KOPT-K1 (cell line): ENCODE measurements around the gene MED9.
A peak's percentile ranks its signal among the peaks of the same experiment; 100 is the strongest.
"Not testable (repeated sequence)": the region's sequence is repeated elsewhere in the genome, so short reads cannot be mapped to it uniquely, and the experiment has no call there.

Experiments
- H3K27ac ChIP-seq: fragments of 200-600 bp; sonication (generic); 2 replicates; pipeline ENCODE4 v1.5.1; 2016; ENCODE audit warnings: antibody characterized with exemption, mild to moderate bottlenecking, low read depth, low read length; ENCODE audit not compliant: poor library complexity, severe bottlenecking
- H3K36me3 ChIP-seq: fragments of 200-600 bp; sonication (generic); 2 replicates; pipeline ENCODE4 v1.5.1; 2017; ENCODE audit warnings: antibody characterized with exemption, mild to moderate bottlenecking, low read length, moderate library complexity; ENCODE audit not compliant: insufficient read depth
- H3K9me3 ChIP-seq: fragments of 200-600 bp; sonication (generic); 2 replicates; pipeline ENCODE4 v1.5.1; 2017; ENCODE audit warnings: antibody characterized with exemption, low read length, mild to moderate bottlenecking; ENCODE audit not compliant: insufficient read depth, poor library complexity, severe bottlenecking

MED9 gene

DNA sequence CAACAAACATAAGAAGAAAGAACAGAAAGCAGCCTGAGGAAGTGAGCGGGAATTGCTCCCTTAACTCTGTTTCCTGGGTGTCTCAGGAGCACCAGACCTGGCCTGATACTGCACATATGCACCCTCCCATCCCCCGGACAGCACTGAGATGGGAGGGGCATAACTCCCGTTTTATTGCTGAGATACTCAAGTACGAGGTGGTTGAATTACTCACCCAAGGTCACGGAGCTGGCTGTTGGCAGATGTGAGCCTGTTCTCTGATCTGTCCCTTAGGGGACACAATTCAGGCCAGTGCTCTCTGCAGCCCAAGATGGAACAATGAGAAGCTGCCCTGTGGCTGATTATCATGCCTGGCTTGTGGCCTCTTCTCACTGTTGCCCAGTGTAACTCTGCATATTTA lies 9.1 kb upstream of the MED9 start:
- Histone ChIP-seq H3K36me3 (no peaks in the 10 kb centered on the region), H3K27ac (no peak overlapping the region), H3K9me3 (no peaks in the 10 kb centered on the region)

DNA sequence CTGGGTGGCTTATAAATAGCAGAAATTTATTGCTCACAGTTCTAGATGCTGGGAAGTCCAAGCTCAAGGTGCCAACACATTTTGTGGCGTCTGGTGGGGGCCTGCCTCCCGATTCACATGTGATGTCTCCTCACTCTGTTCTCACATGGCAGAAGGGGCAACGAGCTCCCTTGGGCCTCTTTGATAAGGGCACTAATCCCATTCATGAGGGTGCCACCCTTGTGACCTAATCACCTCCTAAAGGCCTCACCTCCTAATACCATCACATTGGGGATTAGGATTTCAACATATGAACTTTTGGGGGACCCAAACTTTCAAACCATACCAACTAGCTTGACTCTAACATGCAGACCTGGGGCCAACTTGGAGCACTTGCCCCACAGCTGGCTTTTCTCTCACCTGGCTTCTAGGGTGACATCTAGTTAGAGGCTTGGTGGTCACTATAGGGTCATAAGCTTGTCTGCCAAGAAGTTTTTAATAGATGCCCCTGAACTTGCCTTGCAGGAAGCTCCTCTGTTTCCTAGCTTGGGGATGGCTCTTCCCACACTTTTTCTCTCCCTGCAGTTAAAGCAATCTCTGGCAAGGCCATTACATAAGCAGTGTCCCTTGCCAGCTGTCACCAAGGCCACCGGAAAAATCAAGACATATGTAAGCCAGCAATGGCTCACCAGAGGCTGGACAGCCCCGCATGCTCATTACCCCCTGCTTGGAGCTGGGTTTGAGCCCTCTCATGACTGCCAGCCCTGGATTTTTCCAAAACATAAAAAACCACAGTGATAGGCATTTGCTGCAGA lies 8.4 kb upstream of the MED9 start:
- Histone ChIP-seq H3K27ac (no peak overlapping the region), H3K36me3 (no peaks in the 10 kb centered on the region), H3K9me3 (no peaks in the 10 kb centered on the region)

DNA sequence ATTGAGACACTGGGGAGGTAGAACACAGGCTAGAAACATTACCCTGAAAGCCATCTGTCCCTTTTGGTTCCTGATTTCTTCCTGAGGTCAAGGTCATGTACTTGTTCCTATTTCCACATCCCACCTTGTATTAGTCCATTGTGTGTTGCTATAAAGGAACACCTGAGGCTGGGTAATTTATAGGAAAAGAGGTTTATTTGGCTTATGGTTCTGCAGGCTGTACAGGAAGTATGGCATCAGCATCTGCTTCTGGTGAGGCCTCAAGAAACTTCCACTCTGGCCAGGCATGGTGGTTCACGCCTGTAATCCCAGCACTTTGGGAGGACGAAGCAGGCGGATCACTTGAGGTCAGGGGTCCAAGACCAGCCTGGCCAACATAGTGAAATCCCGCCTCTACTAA lies 7.4 kb upstream of the MED9 start:
- no peaks in the 10 kb centered on the region for H3K36me3 ChIP-seq

DNA sequence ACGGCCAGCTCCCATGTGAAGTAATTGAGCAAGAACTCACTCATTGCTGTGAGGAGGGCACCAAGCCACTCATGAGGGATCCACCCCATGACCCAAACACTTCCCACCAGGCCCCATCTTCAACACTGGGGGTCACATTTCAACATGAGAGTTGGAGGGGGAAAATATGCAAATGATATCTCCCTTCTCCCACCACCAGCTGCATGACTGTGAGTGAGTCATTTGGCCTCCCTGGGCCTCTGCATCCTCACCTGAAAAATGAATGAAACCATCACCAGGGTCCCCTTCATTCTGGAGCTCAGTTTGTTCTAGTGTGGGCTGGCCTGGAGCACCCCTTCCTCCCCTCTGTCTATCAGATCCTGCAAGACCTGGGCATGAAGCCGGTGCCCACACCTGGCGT lies 6.8 kb upstream of the MED9 start:
- no peaks in the 10 kb centered on the region for H3K36me3 ChIP-seq
- H3K9me3 ChIP-seq = no peaks in the 10 kb centered on the region
- no peak overlapping the region for H3K27ac ChIP-seq

More for the DNA sequence above, 7.4 kb upstream of the MED9 start:
- H3K27ac ChIP-seq = no peak overlapping the region
- H3K9me3 ChIP-seq = no peaks in the 10 kb centered on the region

DNA sequence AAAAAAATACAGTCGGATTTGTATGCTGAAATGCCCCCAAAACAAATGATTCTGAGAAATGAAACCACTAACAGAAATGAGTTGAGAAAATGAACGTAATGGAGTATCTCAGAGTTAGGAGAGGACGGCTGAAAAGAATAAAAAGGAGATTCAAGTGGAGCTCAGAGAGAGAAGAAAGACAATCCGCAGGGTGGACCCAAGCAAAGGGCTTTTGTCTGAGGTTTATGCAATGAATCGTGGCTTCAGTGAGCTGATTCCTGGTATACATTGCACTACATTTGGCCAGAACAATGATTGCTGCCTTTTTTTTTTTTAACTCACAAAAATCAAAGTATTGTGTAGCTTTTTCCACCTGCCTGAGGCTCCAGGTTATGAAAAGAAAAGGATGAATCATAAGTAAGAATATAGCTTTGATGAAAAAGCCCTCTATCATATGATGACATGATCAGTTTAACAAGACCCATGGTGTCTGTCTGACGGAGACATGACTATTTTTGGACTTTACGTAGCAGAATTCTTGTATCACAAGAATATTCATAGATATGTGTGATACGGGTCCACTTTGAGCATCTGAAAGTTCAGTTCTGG lies 4.4 kb upstream of the MED9 start:
- H3K27ac ChIP-seq = no peak overlapping the region
- no peaks in the 10 kb centered on the region for H3K36me3 ChIP-seq
- no peaks in the 10 kb centered on the region for H3K9me3 ChIP-seq

DNA sequence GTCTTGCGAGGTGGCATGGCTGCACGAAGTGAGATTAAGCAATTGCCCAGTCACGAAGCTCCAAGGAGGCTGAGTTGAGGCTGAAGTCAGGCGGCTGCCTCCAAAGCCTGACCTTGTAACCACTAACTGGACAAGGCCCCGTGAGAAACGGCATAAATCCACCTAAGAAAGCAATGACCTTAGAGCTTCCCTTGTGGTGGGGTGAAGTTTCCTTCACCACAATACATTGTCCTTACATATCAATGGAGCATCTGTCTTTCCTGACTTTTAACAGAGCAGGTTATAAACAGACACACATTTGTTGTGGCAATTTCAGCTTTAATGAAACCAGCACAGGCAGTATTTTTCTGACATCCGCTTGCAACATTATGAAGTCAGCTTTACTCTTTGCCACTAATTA lies 2.5 kb upstream of the MED9 start:
- no peaks in the 10 kb centered on the region for H3K9me3 ChIP-seq
- H3K36me3 ChIP-seq = peaks cover 5% of the 10 kb centered on the region; the same call in 1 of the 2 replicates
- H3K27ac ChIP-seq = no peak overlapping the region

DNA sequence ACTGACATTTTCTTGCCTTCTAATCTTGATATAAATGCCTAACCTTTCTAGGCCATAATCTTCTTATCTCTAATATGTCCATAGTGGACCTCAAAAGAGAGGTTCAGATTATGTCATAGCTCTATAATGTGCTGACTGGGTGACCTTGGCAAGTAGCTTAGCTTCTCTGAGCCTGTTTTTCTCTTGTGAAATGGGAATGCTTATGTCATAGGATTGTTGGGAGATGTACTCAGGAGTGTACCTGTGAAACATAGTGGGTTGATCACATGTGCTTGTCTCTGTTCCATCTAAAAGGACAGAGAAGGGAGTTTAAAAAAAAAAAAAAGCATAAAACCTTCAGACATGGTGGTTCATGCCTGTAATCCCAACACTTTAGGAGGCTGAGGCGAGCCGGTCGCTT lies 2.4 kb downstream of the MED9 start:
- Histone ChIP-seq H3K36me3 (peaks cover 37% of the 10 kb centered on the region), H3K9me3 (no peaks in the 10 kb centered on the region), H3K27ac (no peak overlapping the region)

DNA sequence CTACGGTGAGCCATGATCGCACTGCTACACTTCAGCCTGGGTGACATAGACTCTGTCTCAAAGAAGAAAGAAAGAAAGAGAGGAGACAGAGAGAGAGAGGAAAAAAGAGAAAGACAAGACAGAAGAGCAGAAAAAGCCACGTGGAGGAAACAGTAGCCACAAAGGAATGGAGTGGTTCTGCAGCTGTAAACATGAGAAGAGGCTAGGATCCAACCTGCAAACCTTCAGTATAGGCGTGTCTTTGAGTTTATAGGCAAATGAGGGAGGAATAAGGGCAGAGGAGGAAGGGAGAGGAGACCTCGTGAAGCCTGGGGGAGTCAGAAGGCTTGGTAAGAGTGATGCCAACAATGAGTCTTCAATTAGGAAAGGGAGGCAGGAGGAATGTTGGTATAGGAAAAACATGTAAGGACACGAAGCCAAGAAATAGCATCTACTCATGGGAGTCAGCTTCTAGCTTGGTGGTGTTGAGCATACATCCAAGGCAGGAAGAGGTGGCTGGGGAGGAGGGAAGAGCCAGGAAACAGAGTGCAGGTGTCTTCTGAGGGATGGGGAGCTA lies 3.9 kb downstream of the MED9 start:
- H3K9me3 ChIP-seq = no peaks in the 10 kb centered on the region
- H3K27ac ChIP-seq = peak overlapping the region; percentile 46
- H3K36me3 ChIP-seq = peaks cover 50% of the 10 kb centered on the region

DNA sequence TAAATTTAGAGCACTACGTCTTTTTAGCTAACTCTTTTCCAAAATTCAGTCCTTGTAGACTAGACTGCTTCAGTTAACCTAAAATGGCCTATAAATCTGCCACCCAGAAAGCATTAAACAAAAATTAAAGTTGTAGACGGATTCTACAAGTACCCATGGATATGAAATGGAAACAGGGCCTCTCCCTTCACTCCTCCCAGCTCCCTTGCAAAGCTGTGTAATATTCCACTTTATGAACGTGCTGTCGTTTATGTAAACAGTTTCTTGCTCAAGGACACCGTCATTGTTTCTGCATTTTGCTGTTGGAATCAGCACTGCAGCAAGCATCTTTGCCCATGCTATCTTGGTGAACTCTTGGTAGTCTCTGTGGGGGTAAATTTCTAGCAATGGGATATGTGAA lies 5.1 kb downstream of the MED9 start:
- Histone ChIP-seq H3K36me3 (peaks cover 59% of the 10 kb centered on the region), H3K27ac (peak overlapping the region; percentile 1), H3K9me3 (no peaks in the 10 kb centered on the region)

DNA sequence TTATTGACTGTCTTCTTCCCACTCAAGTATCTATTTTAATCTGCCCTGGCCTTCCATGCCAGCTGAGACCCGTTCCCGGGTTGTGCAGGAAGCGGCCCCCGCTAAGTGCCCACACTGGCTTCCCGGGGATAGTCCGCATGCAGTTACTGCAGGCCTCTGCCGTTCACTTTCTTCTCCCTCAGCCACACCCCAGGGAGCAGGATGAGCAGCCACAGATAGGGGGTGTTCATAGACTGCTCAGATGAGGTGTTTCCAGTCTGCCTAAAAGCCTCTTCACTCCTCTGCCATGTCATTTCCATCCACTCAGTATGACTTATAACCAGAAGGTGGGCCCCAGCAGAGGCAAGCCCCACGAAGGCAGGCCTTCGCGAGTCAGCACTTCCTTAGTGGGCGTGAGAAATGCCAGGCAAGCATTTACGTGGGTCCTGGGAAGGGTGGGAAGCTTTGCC lies 7.7 kb downstream of the MED9 start:
- H3K36me3 ChIP-seq = peaks cover 76% of the 10 kb centered on the region
- no peaks in the 10 kb centered on the region for H3K9me3 ChIP-seq
- H3K27ac ChIP-seq = no peak overlapping the region

DNA sequence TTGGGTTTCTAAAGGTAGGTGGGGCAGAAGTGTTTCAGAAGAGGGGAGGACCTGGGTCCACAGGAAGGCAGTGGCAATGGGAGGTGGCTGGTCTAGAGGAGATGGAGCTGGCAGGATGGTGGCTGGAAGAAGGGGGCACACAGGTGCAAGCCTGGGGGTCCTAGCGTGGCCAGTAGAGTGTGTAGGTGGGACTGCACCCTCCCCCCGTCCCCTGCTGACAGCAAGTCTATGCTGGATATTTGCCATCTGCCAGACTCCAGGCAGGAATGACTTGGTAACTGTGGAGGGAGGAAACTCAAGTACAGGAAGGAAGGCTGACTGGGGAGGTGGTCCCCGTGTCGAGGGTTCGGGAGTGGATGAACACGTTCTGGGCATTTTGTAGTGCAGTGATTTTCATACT lies 8.6 kb downstream of the MED9 start:
- Histone ChIP-seq H3K9me3 (no peaks in the 10 kb centered on the region), H3K27ac (no peak overlapping the region), H3K36me3 (peaks cover 80% of the 10 kb centered on the region)

DNA sequence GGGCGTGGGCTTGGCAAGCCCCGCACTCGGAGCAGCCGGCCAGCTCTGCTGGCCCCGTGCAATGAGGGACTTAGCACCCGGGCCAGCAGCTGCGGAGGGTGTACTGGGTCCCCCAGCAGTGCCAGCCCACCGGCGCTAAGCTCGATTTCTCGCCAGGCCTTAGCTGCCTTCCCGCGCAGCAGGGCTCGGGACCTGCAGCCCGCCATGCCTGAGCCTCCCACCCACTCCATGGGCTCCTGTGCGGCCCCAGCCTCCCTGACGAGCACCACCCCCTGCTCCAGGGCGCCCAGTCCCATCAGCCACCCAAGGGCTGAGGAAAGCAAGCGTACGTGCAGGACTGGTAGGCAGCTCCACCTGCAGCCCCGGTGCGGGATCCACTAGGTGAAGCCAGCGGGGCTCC lies 9.6 kb downstream of the MED9 start:
- H3K9me3 ChIP-seq, H3K27ac ChIP-seq: not testable (repeated sequence)
- H3K36me3 ChIP-seq = peaks cover 88% of the 10 kb centered on the region

DNA sequence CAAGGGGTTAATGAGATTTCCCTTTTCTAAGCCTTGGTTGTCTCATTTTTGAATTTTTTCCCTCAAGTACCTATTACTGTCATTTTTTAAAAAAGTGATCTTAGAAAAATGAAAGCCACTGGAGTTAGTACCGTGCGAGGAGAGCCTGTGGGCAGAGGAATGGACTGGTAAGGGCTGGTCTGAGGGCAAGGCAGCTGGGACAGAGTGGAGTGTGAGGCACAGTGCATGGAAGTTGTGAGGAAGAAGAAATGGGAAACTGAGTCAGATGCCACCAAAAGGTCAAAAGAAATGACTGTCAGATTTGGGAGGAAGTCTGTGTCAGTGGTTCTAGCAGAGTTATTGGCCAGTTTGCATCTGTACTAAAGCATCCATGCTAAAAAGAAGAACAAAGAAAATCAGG lies 11.2 kb downstream of the MED9 start:
- Histone ChIP-seq H3K36me3 (peaks cover 91% of the 10 kb centered on the region), H3K27ac (no peak overlapping the region)

DNA sequence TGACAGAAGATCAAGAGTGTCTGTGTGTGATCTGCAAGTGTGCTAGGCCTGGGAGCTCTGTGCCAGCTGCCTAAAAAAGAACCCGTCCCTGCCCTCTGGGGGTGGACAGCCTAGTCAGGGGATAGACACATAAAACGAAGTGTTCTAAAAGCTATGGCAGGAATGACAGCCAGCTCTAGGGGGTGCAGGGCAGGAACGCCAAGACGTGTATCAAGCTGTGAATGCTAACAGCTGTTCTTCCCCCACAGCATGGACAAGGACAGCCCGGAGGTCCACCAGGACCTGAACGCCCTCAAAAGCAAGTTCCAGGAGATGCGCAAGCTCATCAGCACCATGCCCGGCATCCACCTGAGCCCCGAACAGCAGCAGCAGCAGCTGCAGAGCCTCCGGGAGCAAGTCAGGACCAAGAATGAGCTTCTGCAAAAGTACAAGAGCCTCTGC lies 14.3 kb downstream of the MED9 start:
- Histone ChIP-seq H3K27ac (no peak overlapping the region), H3K9me3 (no peaks in the 10 kb centered on the region), H3K36me3 (peaks cover 76% of the 10 kb centered on the region)

More for the DNA sequence above, 11.2 kb downstream of the MED9 start:
- no peaks in the 10 kb centered on the region for H3K9me3 ChIP-seq

DNA sequence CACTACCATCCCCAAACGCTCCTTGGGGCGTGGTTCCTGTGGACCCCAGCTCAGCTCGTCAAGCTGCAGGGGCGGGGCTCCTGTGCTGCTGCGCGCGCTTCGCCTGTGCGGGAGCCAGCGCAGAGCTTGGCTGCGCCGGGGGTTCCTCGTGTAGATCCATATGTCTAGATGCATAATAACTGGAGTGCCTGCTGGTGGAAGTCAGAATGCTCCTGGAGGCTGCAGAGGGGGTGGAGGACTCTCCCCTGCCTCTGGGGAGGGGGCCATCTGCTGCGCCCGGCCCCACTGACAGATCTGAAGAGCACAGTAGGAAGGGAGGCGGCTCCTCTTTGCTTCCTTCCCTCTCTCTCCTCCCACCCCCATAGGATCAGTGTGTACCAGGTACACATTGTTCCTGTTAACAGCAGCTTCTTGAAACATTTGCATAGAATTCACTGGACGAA lies 14.8 kb downstream of the MED9 start:
- H3K27ac ChIP-seq = no peak overlapping the region
- H3K36me3 ChIP-seq = peaks cover 74% of the 10 kb centered on the region
- no peaks in the 10 kb centered on the region for H3K9me3 ChIP-seq
